GM10266 (cell line): ENCODE results near the gene ORMDL1.
A peak's percentile ranks its signal among the peaks of the same experiment; 100 is the strongest.

Experiments used
- DNase-seq: peaks from one replicate; pipeline ENCODE4 v3.0.0; 2012; ENCODE audit errors: extremely low spot score
- TF ChIP-seq, protein P1 (sequence below): IDR thresholded peaks from 2 replicates; pipeline ENCODE4 v1.5.1; 2012; ENCODE audit warnings: mild to moderate bottlenecking, low read depth; ENCODE audit not compliant: control insufficient read depth, insufficient read depth; ENCODE audit errors: missing control alignments

The ORMDL1 gene

DNA sequence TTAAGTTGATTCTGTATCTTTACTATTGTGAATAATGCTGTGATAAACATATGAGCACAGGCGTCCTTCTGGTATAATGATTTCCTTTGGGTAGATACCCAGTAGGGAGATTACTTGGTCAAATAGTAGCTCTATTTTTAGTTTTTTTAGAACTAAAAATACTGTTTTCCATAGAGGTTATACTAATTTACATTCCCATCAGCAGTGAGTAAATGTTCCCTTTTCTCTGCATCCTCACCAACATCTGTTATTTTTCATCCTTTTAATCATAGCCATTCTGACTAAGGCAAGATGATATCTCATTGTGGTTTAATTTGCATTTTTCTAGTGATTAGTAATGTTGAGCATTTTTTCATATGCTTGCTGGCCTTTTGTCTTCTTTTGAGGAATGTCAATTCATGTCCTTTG, 35.2 kb upstream of the ORMDL1 start:
- TF ChIP-seq, protein P1, sequence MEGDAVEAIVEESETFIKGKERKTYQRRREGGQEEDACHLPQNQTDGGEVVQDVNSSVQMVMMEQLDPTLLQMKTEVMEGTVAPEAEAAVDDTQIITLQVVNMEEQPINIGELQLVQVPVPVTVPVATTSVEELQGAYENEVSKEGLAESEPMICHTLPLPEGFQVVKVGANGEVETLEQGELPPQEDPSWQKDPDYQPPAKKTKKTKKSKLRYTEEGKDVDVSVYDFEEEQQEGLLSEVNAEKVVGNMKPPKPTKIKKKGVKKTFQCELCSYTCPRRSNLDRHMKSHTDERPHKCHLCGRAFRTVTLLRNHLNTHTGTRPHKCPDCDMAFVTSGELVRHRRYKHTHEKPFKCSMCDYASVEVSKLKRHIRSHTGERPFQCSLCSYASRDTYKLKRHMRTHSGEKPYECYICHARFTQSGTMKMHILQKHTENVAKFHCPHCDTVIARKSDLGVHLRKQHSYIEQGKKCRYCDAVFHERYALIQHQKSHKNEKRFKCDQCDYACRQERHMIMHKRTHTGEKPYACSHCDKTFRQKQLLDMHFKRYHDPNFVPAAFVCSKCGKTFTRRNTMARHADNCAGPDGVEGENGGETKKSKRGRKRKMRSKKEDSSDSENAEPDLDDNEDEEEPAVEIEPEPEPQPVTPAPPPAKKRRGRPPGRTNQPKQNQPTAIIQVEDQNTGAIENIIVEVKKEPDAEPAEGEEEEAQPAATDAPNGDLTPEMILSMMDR: no peak
- no peak for DNase-seq

DNA sequence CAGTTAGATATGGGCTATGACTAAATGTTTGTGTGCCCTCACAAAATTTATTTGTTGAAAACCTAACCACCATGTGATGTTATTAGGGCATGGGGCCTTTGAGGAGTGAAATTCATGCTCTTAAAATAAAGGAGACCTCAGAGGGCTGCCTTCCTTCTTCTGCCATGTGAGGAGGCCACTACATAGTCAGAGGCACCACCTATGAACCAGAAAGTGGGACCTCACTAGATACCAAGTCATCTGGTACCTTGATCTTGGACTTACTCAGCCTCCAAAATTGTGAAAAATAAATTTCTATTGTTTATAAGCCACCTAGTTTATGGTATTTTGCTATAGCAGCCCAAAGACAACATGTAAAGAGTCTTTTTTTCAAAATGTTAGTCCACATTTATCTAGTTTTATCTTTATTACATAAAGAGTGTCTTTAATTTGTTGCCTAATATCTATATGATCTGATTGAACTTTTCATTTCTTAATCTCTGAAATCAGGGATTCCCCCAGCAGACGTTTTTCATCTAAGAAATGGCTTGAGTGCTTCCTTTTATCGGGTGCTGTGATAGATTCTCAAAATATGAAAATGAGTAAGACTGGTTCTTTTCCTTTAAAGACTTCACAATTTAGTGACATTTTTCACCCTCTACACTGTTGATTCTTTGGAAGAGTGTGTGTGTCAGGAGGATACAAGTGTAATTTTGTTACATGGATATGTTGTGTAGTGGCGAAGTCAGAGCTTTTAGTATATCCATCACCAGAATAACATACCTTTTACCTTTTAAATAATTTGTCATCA, 34.3 kb upstream of the ORMDL1 start:
- TF ChIP-seq, protein P1: no peak
- no peak for DNase-seq

DNA sequence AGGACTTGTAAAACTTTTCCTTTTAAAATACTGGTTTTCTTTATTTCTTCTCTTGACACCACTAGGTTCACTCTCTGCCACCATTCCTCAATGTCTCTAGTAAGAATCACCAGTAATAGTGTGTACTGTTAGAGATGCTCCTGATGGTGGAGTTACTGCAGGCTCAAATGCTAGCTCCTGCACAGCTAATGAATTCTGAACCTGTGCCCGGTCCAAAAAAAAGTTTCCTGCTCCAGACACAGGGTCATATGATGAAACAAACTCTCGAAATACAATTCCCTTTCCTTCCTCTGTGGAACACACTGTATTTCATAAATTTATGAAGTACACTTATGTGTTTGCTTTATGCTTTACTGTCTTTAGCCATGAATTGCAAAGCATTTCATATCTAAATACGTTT, 19.3 kb upstream of the ORMDL1 start:
- no peak for DNase-seq
- TF ChIP-seq, protein P1: no peak

DNA sequence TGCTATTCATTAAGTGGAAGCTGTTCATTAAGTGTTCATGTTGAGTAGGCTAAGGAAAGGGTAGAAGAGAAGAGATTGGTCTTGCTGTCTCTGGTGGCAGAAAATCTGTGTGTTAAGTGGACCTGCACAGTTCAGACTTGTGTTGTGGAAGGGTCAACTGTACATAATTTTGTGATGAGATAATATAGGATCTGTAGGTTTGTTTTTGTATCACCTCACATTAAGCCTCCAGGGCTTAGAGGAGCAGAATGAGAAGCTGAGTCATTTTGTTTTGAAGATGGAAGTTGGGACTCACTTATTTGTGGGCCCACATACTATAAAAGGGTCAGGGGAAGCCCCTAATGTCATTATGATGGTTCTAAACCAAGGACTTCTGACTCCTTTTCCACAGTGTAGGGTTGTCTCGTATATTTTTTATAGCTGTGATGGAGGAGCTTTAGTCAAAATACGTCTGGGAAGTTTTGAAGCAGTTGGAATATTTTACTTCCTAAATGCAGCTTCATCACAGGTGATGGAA, 18.3 kb upstream of the ORMDL1 start:
- DNase-seq: no peak
- TF ChIP-seq, protein P1: no peak

DNA sequence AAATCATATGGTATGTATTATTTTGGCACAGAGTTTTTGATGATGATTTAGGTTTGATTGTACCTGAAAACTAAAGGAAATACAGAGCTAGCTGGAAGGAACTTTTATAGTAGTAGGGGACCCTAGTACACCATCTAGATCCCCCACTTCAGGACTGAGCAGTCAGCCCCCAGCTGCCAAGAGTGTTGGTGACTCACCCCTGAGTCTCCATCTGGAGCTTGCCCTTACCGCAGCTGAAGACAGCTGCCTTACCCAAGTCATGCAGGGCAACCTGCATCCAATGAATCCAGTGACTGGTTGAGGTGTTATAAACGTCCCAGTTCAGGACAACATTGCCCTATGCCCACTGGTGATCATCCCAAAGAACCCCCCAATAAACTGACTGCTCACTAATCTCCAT, 15.4 kb upstream of the ORMDL1 start:
- DNase-seq: no peak
- TF ChIP-seq, protein P1: no peak

DNA sequence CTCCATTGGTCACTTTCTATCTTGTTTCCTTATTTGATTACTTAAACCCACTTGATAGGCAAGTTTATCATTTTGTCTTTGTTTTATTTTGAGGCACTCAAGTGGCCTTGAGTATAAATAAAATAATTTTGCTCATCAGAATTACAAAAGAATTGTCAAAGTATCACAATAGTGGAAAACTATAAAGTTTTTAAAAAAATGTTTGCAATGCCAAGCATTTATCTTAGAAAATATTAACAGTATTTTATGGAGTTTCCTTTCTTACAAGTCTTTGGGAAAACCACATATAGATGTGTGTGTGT, 14.8 kb upstream of the ORMDL1 start:
- TF ChIP-seq, protein P1: no peak
- DNase-seq: no peak

DNA sequence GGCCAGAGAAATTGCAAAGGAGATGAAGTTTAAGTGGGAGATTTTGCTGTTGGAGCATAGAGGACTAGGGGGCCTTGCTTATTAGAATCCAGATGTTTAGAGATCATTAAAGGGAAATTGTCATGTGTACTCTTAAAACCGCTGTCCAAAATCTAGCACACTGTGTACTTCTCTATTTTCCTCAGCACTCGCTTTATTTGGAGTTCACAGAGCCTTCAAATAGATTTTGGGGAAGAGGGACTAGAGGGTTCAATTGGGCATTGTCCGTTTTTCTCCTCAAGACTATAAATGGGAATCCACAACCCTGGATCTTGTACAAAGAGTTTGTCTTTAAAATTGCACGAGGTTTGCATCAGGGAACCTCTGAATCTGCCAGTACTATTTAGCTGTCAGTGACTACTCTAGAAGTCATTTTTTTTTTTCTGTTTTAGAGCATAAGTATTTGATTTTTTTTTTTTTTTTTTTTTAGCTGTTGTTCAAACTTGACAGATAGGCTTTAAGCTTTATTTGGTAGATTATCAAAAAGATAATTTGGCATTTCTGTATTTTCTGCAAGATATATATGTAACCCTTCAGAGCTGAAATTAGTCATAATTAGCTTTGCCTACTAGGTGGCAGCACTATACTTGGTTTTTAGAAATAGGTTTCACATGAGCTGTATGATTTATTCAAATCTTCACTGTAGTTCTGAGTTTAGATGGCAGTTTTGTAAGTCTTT, 14.3 kb upstream of the ORMDL1 start:
- peak; percentile 31 for DNase-seq
- TF ChIP-seq, protein P1: peak; percentile 56
